Fibroblast of gingiva (primary cell): ENCODE measurements around the gene TAS2R5.
"Not testable (repeated sequence)": the region's sequence is repeated elsewhere in the genome, so short reads cannot be mapped to it uniquely, and the experiment has no call there.

Source experiments
- DNase-seq: peaks from one replicate; pipeline ENCODE4 v3.0.0-alpha.2; 2011; ENCODE audit warnings: low read depth

The TAS2R5 gene, protein sequence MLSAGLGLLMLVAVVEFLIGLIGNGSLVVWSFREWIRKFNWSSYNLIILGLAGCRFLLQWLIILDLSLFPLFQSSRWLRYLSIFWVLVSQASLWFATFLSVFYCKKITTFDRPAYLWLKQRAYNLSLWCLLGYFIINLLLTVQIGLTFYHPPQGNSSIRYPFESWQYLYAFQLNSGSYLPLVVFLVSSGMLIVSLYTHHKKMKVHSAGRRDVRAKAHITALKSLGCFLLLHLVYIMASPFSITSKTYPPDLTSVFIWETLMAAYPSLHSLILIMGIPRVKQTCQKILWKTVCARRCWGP

DNA sequence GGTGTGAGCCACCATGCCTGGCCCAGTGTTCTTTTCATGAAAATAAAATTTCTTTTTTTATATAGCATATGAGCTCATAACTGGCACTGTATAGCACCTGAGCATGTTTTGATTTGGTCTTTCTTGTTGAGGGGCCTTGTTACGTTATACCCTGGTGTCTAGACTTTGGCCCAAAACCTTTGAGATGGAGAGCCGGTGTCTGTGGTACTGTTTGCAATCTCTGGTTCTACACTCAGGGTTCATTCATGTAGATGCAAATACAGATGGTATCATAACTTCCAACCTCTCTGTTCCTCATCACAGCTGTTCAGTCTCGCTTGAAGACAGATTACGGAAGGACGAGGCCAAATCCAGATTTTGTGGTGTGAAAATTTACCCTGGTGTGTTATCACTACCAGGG lies at the start of gene TAS2R5:
Gene TAS2R5 (plus strand): TSS at position 301 of the 400 bp plus-strand sequence. CDS start 145 bp downstream, outside the sequence.
- no peak for DNase-seq

DNA sequence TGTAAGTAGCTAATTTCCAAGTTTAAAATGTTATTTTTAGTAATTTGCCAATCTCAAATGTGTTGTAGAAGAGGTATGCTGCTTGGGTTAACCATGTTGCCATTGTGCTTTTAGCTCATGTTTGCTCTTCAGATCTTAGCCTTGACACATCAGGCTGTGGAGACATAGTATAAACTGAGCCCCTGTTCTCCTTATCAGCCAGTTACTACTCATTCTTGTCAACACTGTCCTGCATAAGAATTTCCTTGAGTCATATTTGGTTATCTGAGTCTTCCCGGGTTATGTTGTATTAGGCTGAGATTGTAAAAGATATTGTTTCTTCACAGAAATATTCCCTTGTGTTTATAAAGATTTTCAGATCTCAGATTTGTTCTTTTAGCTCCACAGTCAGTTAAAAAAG lies 47.8 kb upstream of the TAS2R5 start:
- no peak for DNase-seq

DNA sequence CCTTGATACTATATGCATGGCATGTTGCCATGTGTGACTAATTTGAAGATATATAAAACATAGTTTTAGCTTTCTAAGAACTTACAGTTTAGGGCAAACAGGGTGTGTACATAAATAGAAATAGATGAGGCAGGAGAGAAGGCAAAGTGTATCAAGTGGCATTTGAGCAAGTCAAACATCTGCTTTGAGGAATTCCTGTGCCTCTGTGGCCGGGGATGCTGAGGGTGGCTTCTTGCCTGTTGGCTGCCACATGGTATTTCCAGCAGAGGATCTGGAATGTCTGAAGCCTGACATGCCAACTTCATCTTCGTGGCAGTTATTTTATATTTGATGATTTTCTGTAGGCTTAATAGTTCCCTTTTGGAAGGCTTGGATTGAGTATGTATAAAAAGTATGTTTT lies 45.9 kb upstream of the TAS2R5 start:
- DNase-seq = no peak

DNA sequence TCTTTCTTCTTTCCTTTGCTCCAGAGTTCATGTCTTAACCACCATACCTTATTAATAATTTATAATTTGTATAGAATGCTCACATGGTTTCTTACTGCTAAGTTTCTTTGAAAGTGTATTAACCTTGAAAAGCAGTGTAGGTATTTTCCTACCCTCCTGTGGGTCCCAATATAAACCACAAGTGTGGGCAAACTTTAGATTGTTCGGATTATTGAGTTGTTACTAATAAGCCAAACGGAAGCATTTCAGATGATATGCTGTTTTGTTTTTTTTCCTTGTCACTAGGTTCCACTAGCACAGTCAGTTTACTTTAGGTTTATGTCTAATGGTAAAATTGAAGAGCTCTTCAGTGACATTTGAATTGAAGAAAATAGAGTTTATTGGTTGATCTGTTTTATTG lies 41.6 kb upstream of the TAS2R5 start:
- no peak for DNase-seq

DNA sequence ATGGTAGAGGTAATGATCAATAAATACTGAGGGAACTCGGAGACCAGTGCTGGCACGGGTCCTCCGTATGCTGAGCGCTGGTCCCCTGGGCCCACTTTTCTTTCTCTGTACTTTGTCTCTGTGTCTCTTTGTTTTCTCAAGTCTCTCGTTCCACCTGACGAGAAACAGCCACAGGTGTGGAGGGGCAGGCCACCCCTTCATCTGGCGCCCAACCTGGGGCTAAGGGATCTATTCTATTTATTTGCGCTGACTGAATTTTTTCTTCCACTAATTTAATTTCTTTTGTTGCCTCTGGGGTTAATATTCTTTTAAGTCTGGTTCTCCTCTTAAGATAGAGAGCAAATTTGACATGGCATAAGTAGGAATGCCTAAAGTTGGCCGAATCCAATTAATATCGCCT lies 38.1 kb upstream of the TAS2R5 start:
- DNase-seq = not testable (repeated sequence)

DNA sequence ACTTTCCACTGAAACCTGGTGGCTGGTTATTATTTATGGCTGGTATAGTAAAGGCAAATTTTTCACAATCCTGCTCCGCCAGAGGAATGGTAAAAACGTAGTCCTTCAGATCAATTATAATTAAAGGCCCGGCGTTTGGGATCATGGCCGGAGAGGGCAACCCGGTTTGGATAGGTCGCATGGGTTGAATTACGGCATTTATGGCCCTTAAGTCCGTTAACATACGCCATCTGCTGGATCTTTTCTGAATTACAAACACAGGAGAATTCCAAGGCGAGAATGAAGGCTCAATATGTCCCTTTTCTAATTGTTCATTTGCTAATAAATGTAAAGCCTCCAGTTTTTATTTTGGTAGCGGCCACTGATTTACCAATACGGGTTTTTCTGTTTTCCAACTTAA lies 37.4 kb upstream of the TAS2R5 start:
- no peak for DNase-seq

DNA sequence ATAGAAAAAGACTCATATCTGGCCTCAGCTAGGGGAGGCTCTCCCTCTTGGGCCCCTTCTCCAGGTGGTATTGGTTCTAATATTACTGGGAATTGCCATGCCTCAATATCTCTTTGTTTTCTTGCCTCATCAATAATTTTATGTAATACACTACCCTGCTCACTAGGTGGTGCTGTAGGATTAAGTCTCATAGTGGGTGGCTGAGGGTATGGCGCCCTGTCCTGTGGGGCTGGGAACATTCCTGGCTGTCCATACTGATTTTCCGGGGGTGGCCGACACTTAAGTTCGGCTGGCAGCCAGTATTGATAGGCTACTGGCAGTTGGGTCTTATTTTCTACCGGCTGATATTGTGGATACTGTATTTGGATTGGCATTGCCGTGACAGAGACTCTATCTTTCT lies 35.1 kb upstream of the TAS2R5 start:
- DNase-seq = no peak

DNA sequence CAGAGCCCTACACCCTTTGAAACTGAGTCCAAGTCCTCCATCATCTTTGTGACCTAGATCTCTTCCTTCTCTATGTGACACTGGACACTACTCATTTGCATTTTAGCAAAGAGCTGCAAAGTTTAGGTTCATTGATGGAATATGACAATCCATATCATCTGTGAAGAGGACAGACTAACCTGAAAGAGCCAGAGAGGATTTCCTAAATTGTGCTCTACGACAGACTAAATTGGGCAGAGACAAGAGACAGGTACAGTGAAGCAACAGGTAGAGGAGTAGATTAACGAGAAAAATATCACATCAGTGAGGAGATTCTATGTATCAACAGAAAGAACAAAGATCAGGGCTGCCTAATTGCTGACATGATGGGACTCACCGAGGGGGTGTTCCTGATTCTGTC lies 26.2 kb upstream of the TAS2R5 start, which contains the start of gene TAS2R3:
Gene TAS2R3 (plus strand): TSS at position 301 of the 400 bp plus-strand sequence. CDS start 62 bp downstream, at position 363.
- no peak for DNase-seq

DNA sequence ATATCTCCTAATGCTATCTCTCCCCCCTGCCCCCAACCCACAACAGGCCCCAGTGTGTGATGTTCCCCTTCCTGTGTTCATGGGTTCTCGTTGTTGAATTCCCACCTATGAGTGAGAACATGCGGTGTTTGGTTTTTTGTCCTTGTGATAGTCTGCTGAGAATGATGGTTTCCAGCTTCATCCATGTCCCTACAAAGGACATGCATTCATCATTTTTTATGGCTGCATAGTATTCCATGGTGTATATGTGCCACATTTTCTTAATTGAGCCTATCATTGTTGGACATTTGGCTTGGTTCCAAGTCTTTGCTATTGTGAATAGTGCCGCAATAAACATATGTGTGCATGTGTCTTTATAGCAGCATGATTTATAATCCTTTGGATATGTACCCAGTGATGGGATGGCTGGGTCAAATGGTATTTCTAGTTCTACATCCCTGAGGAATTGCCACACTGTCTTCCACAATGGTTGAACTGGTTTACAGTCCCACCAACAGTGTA lies 19.9 kb upstream of the TAS2R5 start:
- DNase-seq = not testable (repeated sequence)

DNA sequence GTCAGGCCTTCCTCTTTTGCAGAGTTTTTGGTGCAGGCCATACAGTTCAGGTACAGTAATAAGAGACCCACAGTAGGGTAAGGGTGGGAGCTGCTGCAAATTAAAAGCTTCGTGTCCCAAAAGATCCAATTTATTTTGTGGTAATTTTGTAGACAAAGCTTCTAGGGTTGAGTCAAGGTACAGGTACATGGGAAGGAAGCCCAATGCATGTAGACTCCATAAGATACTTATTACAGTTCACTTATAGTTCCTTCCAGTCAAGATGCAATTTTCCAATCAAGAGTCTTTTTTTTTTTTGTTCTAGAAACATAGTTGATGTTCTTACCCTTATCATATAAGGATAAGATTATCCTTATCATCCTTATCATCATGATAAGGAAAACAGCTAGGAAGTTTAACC lies 13.6 kb upstream of the TAS2R5 start, which contains the start of gene TAS2R4:
Gene TAS2R4 (plus strand): TSS at position 301 of the 400 bp plus-strand sequence. CDS start 1,815 bp downstream, outside the sequence.
- DNase-seq = no peak

DNA sequence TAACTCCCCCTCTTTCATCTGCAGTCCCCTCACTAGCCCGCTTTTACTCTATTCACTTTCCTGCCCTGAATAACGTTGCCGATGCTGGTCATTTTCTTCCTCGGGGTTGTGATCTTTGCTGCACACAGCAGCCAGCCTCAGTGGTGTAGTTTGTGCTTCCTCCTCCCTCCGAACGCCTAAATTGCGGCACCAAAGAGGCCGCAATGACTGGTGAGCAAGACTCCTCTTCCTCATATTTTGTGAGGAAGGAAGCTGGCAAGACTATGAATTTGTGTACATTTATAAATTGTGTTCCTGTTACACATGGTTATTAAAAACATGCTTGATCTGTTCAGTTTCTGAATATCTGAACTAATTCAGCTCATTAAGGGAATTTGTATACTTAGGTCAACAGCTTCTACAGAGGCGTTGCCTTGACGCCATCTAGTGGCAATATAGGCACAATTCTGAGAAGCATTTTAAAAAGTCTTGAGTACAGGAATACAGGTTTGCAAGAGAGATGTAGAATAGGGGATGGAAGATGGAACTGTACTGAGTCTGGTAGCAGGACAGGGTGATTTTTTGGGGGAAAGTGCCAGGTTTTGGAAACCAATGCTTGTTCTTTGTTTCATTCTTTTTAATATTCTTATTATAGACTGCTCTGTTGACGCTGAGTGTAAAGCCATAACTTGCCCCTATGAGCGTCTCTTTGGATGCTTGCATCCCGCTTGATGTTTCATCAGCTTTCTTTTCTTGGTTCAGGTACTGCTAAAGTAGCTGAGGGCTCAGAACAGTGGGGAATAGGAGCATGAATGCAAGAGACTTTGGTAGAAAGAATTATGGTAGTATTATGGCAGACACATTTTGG lies 4.1 kb upstream of the TAS2R5 start:
- DNase-seq = peak; percentile 47

DNA sequence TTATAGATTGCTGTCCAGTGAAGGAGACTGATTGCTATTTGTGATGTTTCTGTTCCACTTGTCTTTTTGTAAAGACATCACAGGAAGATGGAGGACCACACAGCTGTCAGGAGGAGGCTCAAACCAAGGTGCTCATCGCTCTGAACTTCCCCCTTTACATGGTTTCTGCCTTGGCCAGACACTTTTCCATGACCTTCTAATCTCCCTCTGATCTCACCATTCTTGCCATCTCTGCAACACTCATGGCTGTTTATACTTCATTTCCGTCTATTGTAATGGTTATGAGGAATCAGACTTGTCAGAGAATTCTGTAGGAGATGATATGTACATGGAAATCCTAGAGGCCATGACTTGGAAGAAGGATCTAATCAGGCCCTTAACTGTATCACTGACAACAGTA lies 1.7 kb upstream of the TAS2R5 start:
- no peak for DNase-seq

DNA sequence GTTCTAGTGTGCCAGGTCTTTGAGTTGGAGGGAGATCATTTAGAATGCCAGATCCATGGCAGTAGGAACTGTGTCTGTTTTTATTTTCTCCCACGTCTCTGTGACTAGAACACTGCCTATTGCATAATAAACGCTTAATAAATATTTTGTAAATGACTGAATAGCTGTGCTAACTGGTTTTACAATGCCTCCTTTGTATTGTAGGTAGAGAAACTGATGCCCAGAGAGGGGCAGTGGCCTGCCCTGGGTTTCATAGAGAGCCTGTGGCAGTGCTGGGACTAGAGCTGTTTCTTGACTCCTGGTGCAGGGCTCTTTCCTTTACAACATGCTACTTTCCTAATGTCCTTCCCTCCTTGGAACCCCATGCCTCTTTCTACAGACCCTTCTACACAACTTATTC lies 2.5 kb downstream of the TAS2R5 start:
- DNase-seq = no peak

DNA sequence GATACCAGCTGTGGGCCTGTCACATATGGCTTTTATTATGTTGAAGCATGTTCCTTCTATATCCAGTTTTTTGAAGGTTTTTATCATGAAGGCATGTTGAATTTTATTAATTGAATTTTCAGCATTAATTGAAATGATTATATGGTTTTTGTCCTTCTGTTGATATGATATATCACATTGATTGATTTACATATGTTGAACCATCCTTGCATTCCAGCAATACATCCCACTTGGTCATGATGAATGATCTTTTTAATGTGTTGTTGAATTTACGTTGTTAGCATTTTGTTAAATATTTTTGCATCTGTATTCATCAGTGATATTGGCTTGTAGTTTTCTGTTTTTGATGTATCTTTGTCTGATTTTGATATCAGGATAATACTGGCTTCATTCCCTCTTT lies 30.1 kb downstream of the TAS2R5 start:
- DNase-seq = no peak

DNA sequence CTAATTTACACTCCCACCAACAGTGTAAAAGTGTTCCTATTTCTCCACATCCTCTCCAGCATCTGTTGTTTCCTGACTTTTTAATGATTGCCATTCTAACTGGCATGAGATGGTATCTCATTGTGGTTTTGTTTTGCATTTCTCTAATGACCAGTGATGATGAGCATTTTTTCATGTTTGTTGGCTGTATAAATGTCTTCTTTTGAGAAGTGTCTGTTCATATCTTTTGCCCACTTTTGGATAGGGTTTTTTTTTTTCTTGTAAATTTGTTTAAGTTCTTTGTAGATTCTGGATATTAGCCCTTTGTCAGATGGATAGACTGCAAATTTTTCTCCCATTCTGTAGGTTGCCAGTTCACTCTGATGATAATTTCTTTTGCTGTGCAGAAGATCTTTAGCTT lies 32.4 kb downstream of the TAS2R5 start:
- DNase-seq = not testable (repeated sequence)

DNA sequence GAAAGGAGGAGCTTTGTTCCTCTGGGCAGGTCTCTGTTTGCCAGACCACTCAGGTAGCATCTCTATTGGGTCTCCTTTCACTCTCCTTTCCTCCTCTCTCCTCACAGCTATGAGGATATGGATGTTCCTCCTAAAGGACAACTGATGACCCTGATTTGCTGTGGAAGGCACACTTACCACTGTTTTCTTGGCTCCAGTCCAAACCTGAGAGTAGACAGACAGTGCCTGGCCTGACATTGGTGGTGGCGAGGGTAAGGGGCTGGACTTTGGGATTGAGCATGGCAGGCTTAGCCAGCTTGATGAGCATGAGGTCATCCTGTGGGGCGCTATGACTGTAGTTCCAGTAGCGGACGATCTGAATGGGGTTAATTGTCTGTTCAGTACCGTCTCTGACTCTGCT lies 47.7 kb downstream of the TAS2R5 start:
- DNase-seq = no peak

DNA sequence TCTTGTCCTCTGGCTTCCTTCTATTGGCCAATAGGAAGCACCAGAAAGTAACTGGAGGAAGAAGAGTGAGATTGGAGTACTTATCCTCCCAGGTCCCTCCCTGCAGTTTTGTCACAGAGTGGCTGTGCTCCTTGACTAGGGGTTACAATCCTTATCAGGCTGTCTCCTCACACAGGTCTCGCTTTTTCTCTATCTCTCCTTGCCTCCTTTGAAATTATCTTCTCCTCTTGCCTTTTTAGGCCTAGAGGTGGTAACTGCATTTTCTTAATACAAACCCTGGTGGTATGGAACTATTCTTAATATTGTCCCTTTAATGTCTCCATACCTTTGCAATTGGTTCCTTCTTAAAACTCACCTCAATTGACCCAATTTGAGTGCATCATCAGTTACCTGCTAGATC lies 48.6 kb downstream of the TAS2R5 start:
- DNase-seq = no peak

DNA sequence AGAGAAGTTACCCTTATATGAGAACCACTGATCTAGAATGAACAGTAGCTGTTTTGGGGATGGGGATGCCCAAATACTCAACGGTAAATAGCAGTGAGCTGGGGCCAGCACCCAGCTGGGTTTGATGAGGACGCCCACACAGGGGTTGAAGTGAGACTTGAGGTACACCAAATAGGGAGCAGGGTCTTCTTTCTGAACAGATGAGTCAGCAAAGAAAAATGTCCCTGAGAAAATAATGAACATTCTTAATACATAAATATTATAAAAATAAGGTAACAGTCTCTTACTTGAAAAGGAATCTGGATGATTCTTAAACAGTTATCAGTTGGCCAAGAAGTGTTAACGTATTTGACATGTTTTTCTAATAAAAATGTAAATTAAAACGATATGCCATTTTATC lies 49.2 kb downstream of the TAS2R5 start:
- no peak for DNase-seq

DNA sequence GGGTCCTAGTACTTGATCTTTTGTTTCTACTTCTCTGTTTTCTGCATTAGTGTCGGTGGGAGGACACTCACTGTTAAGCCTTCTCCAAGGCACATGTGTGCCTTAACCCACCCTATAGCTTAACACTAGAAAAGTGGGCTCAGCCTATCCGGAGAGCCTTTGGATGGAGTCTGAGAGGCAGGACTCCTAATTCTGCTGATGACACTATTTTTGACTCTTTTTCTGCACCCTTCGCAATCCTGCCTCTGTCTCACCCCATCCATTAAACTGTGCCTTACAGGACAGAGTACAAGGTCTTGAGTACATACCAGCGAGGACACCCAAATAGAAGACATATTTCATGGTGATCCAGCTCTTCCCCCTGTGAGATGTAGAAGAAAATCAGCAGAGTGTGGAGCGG lies 50.7 kb downstream of the TAS2R5 start:
- DNase-seq = no peak
